Omental fat pad (tissue), 4 donors: ENCODE measurements around the gene DKK3. TPM values are rescaled to one million over a fixed set of nuclear protein-coding genes. Genes with fewer than 3 reads are reported as not detected.
A peak's percentile ranks its signal among the peaks of the same experiment; 100 is the strongest.

Experiments
- ATAC-seq: fragments of 150-250 bp; one replicate; pipeline ENCODE4 v1.9.1; 2016; ENCODE audit warnings: mild to moderate bottlenecking, moderate library complexity; ENCODE audit not compliant: low FRiP score
- DNase-seq: peaks from one replicate; pipeline ENCODE4 v3.0.0-alpha.2; 2019; ENCODE audit warnings: low spot score
- total RNA-seq, 4 donors: library from RNA; depleted of rRNA; stranded (reverse); fragments of >200 nt; gene quantifications; one replicate each; pipeline ENCODE4 v1.1.0, GENCODE V29; 2016
- TF ChIP-seq, protein P1 (sequence below), 3 donors: fragments of 450-650 bp; IDR thresholded peaks; one replicate each; pipeline ENCODE4 v1.5.1; 2016 to 2017; ENCODE audit warnings: antibody characterized with exemption in 3 of 3, mild to moderate bottlenecking in 3 of 3, moderate library complexity in 2 of 3

DKK3 gene
- total RNA-seq, 4 donors from 2014 or later, result 16.5 to 33.6 (median 21.7) TPM

- TF ChIP-seq, protein P1, sequence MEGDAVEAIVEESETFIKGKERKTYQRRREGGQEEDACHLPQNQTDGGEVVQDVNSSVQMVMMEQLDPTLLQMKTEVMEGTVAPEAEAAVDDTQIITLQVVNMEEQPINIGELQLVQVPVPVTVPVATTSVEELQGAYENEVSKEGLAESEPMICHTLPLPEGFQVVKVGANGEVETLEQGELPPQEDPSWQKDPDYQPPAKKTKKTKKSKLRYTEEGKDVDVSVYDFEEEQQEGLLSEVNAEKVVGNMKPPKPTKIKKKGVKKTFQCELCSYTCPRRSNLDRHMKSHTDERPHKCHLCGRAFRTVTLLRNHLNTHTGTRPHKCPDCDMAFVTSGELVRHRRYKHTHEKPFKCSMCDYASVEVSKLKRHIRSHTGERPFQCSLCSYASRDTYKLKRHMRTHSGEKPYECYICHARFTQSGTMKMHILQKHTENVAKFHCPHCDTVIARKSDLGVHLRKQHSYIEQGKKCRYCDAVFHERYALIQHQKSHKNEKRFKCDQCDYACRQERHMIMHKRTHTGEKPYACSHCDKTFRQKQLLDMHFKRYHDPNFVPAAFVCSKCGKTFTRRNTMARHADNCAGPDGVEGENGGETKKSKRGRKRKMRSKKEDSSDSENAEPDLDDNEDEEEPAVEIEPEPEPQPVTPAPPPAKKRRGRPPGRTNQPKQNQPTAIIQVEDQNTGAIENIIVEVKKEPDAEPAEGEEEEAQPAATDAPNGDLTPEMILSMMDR (IDR thresholded peaks at IDR 0.05), result no peak
- peak; percentile 9 for ATAC-seq
These were observed 10.9 kb upstream of the DKK3 start for GRCh38 chr11:12019337-12019736.

DNA sequence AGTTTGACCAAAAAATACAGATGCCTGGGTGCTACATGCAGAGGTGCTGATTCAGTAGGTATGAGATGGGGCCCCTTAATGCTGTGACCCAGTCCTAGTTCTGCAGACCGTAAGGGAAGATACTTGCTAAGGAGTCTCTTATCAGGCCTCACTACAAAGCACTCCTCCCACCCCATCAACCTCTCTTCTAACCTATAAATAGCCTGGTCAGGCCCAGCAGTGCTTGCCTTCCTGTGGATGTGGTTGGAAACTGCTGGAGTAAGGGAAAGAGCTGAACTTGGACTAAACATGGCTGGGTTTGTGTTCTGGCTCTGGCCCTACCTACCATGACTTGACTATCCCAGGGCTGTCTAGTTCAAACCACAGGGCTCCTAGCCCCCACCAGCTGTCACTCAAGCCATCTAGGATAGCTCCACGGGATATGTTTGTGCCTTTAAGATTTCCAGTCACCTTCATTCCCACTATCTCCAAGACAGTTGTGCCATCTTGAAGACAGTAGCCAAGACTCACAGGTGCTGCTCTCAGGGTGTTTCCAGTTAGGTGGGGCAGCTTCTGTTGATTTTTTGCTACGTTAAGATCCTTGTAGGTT lies 9.5 kb upstream of the DKK3 start:
- TF ChIP-seq, protein P1 (IDR thresholded peaks at IDR 0.05), result no peak
- DNase-seq (no peak), ATAC-seq (peak; percentile 8)

More at GRCh38 chr11:12019337-12019736, 10.9 kb upstream of the DKK3 start:
- no peak for DNase-seq

DNA sequence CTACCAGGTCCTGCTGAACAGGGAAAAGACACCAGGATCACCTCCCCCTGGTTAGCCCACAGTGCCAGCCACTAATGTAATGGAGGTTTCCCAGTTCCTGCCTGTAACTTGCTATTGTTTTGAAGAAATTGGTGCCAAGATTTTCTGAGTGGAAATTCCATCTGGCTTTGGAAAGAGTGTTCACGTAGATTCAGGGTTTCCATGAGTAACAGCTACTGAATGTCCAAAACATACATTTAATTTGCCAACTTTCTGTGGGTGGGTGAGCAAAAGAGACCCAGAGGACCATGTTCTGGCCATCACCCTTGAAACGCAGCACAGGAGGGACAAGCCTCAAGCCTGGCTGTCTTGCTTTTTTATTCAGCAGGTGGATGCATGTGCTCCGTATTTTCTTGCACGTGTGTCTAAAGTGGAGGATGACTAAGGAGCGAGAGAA lies 8.8 kb upstream of the DKK3 start:
- ATAC-seq (peak; percentile 49), DNase-seq (no peak)
- TF ChIP-seq, protein P1 (IDR thresholded peaks at IDR 0.05), result no peak

GRCh38 chr11:12016246-12016645 lies 7.8 kb upstream of the DKK3 start:
- ATAC-seq, result no peak

GRCh38 chr11:12015486-12015885 lies 7.1 kb upstream of the DKK3 start:
- ATAC-seq (no peak), DNase-seq (no peak)
- TF ChIP-seq, protein P1 (IDR thresholded peaks at IDR 0.05), result no peak

More at GRCh38 chr11:12016246-12016645, 7.8 kb upstream of the DKK3 start:
- TF ChIP-seq, protein P1 (IDR thresholded peaks at IDR 0.05), result no peak
- DNase-seq, result no peak

DNA sequence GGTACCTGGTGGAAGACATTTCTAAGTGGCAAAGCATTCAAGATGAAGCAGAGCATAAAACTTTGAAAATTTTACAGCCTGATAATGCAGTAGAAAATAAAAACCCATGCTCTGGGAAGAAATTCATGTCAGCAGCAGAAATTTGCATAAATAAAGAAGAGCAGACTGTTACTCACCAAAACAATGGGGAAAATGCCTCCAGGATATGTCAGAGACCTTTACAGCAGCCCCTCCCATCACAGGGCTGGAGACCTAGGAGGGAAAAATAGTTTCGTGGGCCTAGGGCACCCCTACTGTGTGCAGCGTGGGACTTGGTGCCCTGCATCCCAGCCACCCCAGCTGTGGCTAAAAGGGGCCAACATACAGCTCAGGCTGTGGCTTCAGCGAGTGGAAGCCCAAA lies 5.4 kb upstream of the DKK3 start:
- DNase-seq (no peak), ATAC-seq (no peak)
- TF ChIP-seq, protein P1 (IDR thresholded peaks at IDR 0.05), result no peak

DNA sequence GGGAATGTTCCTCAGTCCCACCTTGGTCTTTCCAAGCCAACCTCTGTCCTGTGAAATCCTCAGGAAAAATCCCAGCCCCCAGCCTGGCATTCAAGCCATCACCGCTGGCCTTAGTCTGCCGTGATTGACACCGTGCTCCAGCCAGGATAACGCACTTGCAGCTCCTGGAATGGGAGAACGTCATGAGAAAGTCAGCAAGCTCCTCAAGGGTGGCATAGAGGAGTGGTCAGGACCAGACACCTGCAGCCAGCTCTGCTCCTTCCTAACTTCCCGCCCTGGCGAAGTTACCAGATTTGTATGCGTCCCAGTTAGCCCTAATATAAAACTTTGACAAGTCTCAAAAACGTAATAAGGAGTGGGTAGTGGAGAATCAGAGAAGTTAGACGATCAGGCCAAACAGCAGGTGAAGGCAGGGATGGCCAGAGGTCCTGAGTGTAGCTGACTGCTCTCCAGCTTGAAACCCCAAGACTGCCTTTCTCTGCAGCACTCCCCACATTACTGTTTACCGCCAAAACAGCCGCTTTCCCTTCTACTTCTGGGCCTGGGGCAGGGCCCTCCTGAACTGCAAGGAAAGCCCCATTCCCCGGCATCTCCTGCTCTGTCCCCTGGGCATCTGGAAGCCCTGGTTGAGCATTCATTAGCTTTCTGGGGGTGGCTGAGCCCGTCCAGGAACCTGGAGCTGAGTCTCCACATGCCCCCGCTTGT lies 1.3 kb upstream of the DKK3 start:
- DNase-seq (no peak), ATAC-seq (no peak)
- TF ChIP-seq, protein P1 (IDR thresholded peaks at IDR 0.05), result no peak
